GM18526 (cell line): Measurements from ENCODE around the gene HSPA1B.

Experiments used
- POLR2A ChIP-seq: IDR thresholded peaks from 3 replicates; pipeline ENCODE4 v1.6.1; 2011; ENCODE audit not compliant: insufficient read length; ENCODE audit errors: extremely low read depth

The HSPA1B gene

GRCh38 chr6:31794294-31794865 is 33.2 kb upstream of the HSPA1B start:
- no peak for TF ChIP-seq POLR2A

GRCh38 chr6:31794866-31795615 is 32.5 kb upstream of the HSPA1B start:
- TF ChIP-seq POLR2A, result no peak

- peak; percentile 51 for TF ChIP-seq POLR2A
These were observed 31.8 kb upstream of the HSPA1B start, which contains the start of gene VARS1 for GRCh38 chr6:31795616-31796298. VARS1 (minus strand) TSS chr6:31795752; CDS start chr6:31795217, 535 bp downstream.

- no peak for TF ChIP-seq POLR2A
These were observed 30.5 kb upstream of the HSPA1B start for GRCh38 chr6:31796993-31797385.

- TF ChIP-seq POLR2A, result no peak
These were observed 29.9 kb upstream of the HSPA1B start for GRCh38 chr6:31797588-31797987.

GRCh38 chr6:31799781-31800180 is 27.8 kb upstream of the HSPA1B start:
- TF ChIP-seq POLR2A, result no peak

- TF ChIP-seq POLR2A, result no peak
These were observed 21.5 kb upstream of the HSPA1B start for GRCh38 chr6:31805939-31806469.

- TF ChIP-seq POLR2A, result peak; percentile 88
These were observed 20.9 kb upstream of the HSPA1B start, which contains the start of gene LSM2 for GRCh38 chr6:31806470-31807272. LSM2 (minus strand) TSS chr6:31806966; CDS start chr6:31806757, 209 bp downstream.

GRCh38 chr6:31811645-31812044 is 15.9 kb upstream of the HSPA1B start:
- no peak for TF ChIP-seq POLR2A

- TF ChIP-seq POLR2A, result no peak
These were observed 14.1 kb upstream of the HSPA1B start for GRCh38 chr6:31813465-31813849.

- no peak for TF ChIP-seq POLR2A
These were observed 12.9 kb upstream of the HSPA1B start for GRCh38 chr6:31814677-31815024.

- TF ChIP-seq POLR2A, result peak; percentile 80
These were observed 12.3 kb upstream of the HSPA1B start, which contains the start of the genes HSPA1A and HSPA1L for GRCh38 chr6:31815025-31815838. HSPA1A (plus strand) TSS chr6:31815543; CDS start chr6:31815757, 214 bp downstream. HSPA1L (minus strand) TSS chr6:31815283; CDS start chr6:31811972, 3,311 bp downstream.

- no peak for TF ChIP-seq POLR2A
These were observed 7.7 kb upstream of the HSPA1B start for GRCh38 chr6:31819871-31820299.
